ENCODE data around the gene GATAD2B.

Gene GATAD2B

DNA sequence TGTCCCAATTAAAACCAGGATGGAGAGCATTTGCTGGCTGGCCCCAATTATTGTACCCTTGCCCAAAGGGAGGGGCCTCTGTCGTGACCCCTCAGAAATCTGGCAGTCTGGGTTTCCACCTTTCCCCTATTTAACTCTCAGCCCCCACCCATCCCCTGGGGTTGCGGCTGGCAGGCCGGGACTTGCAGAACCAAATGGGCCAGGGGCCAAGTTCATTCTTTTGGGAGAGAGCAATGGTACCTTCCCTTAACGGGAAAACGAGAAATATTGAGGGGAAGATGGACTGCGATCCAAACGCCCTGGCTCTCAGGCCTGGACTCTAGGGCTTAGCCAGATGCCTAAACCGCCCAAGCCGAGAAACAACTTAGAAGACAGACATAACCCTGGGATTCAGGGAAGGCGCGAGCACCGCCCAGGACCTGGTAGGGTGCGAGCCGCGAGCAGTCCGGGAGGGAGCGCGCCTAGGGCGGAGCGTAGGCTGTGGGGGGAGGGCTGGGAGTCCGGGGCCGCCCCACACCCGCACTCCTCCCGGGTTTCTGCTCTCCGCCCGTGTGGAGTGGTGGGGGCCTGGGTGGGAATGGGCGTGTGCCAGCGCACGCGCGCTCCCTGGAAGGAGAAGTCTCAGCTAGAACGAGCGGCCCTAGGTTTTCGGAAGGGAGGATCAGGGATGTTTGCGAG, 147.9 kb downstream of the GATAD2B start, which contains the start of gene SLC27A3:
Gene SLC27A3 (plus strand): TSS at position 628 of the 678 bp plus-strand sequence. CDS start 91 bp downstream, outside the sequence.
- H3K27ac ChIP-seq, result peak within 1 kb of the TSS; percentile 96
- ChIA-PET CTCF (interaction anchor here (0.6 kb wide), 1 partner anchor 31 kb away, joined by 3 read pairs; no protein-coding TSS in a partner anchor), POLR2A (ENCODE audit: low non-redundant PET) (no interaction called here)
- TF ChIP-seq CTCF (conservative IDR thresholded peaks at IDR 0.05; ENCODE audit: low read depth), result no peak
- peak; percentile 58 for DNase-seq (ENCODE audit: low spot score)

- no peak for TF ChIP-seq CTCF (conservative IDR thresholded peaks at IDR 0.05; ENCODE audit: low read depth)
- POLR2A ChIA-PET (ENCODE audit: low non-redundant PET), result interaction anchor here (0.5 kb wide), 1 partner anchor 173 kb away, joined by 3 read pairs; no protein-coding TSS in a partner anchor
- DNase-seq (ENCODE audit: low spot score), result no peak
- CTCF ChIA-PET, result interaction anchor here (1.0 kb wide), 1 partner anchor 421 kb away, joined by 3 read pairs; no protein-coding TSS in a partner anchor
- peak overlapping the region; percentile 96 for H3K27ac ChIP-seq
Measured at GRCh38 chr1:153774026-153774595, 148.7 kb downstream of the GATAD2B start.

GRCh38 chr1:153773096-153773921, 149.5 kb downstream of the GATAD2B start:
- POLR2A ChIA-PET (ENCODE audit: low non-redundant PET), result interaction anchor here (0.5 kb wide), 1 partner anchor 173 kb away, joined by 4 read pairs; the partner anchor contains the start of gene DENND4B
- DNase-seq (ENCODE audit: low spot score), result no peak
- CTCF ChIA-PET, result interaction anchor here (0.6 to 1.0 kb wide), 3 partner anchors 93 to 420 kb away, joined by 3 to 4 read pairs (median 4); no protein-coding TSS in a partner anchor
- TF ChIP-seq CTCF (conservative IDR thresholded peaks at IDR 0.05; ENCODE audit: low read depth), result no peak
- peak overlapping the region; percentile 96 for H3K27ac ChIP-seq

- TF ChIP-seq CTCF (conservative IDR thresholded peaks at IDR 0.05; ENCODE audit: low read depth), result peak; percentile 54
- ChIA-PET CTCF (interaction anchor here (0.6 to 1.5 kb wide), 3 partner anchors 68 to 113 kb away, joined by 3 to 4 read pairs (median 4); no protein-coding TSS in a partner anchor), POLR2A (ENCODE audit: low non-redundant PET) (no interaction called here)
- H3K27ac ChIP-seq, result peak overlapping the region; percentile 96
- no peak for DNase-seq (ENCODE audit: low spot score)
Measured at GRCh38 chr1:153771841-153772593, 150.8 kb downstream of the GATAD2B start.

DNA sequence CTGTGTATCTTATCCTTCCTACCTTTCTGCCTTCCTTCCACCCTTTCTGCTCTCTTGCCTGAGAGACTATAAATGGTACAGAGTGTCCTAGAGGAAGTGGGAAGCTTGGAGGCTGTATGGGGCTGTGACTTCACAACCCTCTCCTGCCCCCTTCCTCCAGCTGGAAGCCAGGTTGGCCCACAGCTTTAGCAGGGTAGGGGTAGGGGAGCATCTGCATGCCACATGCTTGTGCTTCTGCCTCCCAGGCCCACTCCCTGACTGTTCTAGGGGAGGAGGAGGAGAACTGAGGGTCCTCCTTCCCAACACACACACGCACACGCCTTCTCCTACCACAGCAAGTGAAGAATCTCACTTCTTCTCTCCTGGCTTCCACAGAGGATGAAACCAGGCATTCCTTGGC, 151.5 kb downstream of the GATAD2B start:
- peak overlapping the region; percentile 96 for H3K27ac ChIP-seq
- CTCF ChIA-PET, result interaction anchor here (0.6 to 1.5 kb wide), 2 partner anchors 93 to 114 kb away, joined by 3 to 4 read pairs; no protein-coding TSS in a partner anchor
- POLR2A ChIA-PET (ENCODE audit: low non-redundant PET), result no interaction called here
- no peak for TF ChIP-seq CTCF (conservative IDR thresholded peaks at IDR 0.05; ENCODE audit: low read depth)
- no peak for DNase-seq (ENCODE audit: low spot score)

Data from RWPE1 (cell line).